H1 (cell line): Measurements from ENCODE around the gene POLN. TPM values are rescaled to one million over a fixed set of nuclear protein-coding genes. Genes with fewer than 3 reads are reported as not detected.
"Not testable (repeated sequence)": the region's sequence is repeated elsewhere in the genome, so short reads cannot be mapped to it uniquely, and the experiment has no call there.

ENCODE experiments used
- CTCF ChIA-PET: fragments of 300-600 bp; sonication (Branson Sonifier 250); formaldehyde crosslinking; loops from one replicate; lab custom pipeline; 2021; ENCODE audit not compliant: partially characterized antibody; lab: Charles Lee
- POLR2A ChIA-PET: fragments of 300-600 bp; sonication (Branson Sonifier 250); formaldehyde crosslinking; loops from one replicate; lab custom pipeline; 2021; ENCODE audit warnings: inconsistent platforms; ENCODE audit not compliant: partially characterized antibody; lab: Charles Lee
- DNase-seq, 2 experiments: peaks; one replicate each; pipeline versions ENCODE4 v3.0.0 to v3.0.0-alpha.2; 2010 to 2022; ENCODE audit warnings: low spot score in 2 of 2, low read depth in 1 of 2, mixed read lengths in 1 of 2
- FAIRE-seq: peaks from 2 replicates; lab custom pipeline; 2011; peaks lifted over from hg19 to GRCh38; lab: Jason Lieb, UNC
- H2AFZ ChIP-seq: 2 replicates; pipeline ENCODE4 v1.8.1; 2012; ENCODE audit warnings: low read length, inconsistent platforms
- H2AK5ac ChIP-seq: 2 replicates; pipeline ENCODE4 v1.6.1; 2013; ENCODE audit warnings: low read depth, low read length
- H2BK120ac ChIP-seq: replicated peaks from 2 replicates; pipeline ENCODE3; 2013; ENCODE audit warnings: low read depth, low read length, inconsistent platforms
- H2BK12ac ChIP-seq: 2 replicates; pipeline ENCODE4 v1.6.1; 2013; ENCODE audit warnings: low read depth, low read length
- H2BK15ac ChIP-seq: 2 replicates; pipeline ENCODE4 v1.6.1; 2013; ENCODE audit warnings: low read length
- H2BK20ac ChIP-seq: 2 replicates; pipeline ENCODE4 v1.6.1; 2013; ENCODE audit warnings: low read length
- H2BK5ac ChIP-seq: 2 replicates; pipeline ENCODE4 v1.6.1; 2013; ENCODE audit warnings: low read depth, low read length
- H3K14ac ChIP-seq: 2 replicates; pipeline ENCODE4 v1.6.1; 2013; ENCODE audit warnings: inconsistent platforms; ENCODE audit not compliant: insufficient read length
- H3K18ac ChIP-seq: 2 replicates; pipeline ENCODE4 v1.6.1; 2013; ENCODE audit warnings: low read length; ENCODE audit errors: extremely low read depth
- H3K23ac ChIP-seq: 2 replicates; pipeline ENCODE4 v1.6.1; 2013; ENCODE audit warnings: inconsistent platforms; ENCODE audit not compliant: insufficient read length
- H3K23me2 ChIP-seq: 2 replicates; pipeline ENCODE4 v1.6.1; 2013; ENCODE audit warnings: low read depth, low read length
- H3K27ac ChIP-seq: 2 replicates; pipeline ENCODE4 v1.6.1; 2011; ENCODE audit warnings: low read depth, low read length, inconsistent platforms
- H3K27me3 ChIP-seq, 4 experiments: replicated peaks in 1 of 4; 1 replicate in 1 of 4; 2 replicates in 3 of 4; pipeline versions ENCODE4 v1.6.1 to v1.8.1; 2011 to 2013; ENCODE audit warnings: low read length in 3 of 4, mild to moderate bottlenecking in 3 of 4, inconsistent platforms in 2 of 4, mixed read lengths in 2 of 4, moderate library complexity in 1 of 4; ENCODE audit not compliant: control insufficient read depth in 3 of 4, insufficient read depth in 3 of 4; ENCODE audit errors: extremely low read depth in 1 of 4
- H3K36me3 ChIP-seq, 4 experiments: 2 replicates each; pipeline versions ENCODE4 v1.6.1 to v1.8.1; 2011 to 2013; ENCODE audit warnings: mild to moderate bottlenecking in 4 of 4, low read length in 3 of 4, moderate library complexity in 2 of 4, control low read depth in 1 of 4, inconsistent platforms in 1 of 4; ENCODE audit not compliant: insufficient read depth in 4 of 4, control insufficient read depth in 2 of 4
- H3K4ac ChIP-seq: replicated peaks from 2 replicates; pipeline ENCODE3; 2013; ENCODE audit warnings: low read length, low read depth, mixed read lengths, inconsistent platforms; ENCODE audit not compliant: insufficient read length
- H3K4me1 ChIP-seq, 4 experiments: replicated peaks in 1 of 4; 1 replicate in 1 of 4; 2 replicates in 3 of 4; pipeline versions ENCODE4 v1.6.1 to v1.8.1; 2011 to 2013; ENCODE audit warnings: low read length in 3 of 4, inconsistent platforms in 2 of 4, mixed read lengths in 1 of 4; ENCODE audit not compliant: insufficient read depth in 4 of 4, control insufficient read depth in 3 of 4
- H3K4me2 ChIP-seq, 2 experiments: 2 replicates each; pipeline versions ENCODE4 v1.6.1 to v1.8.1; 2011 to 2013; ENCODE audit warnings: low read depth in 2 of 2, low read length in 2 of 2, control low read depth in 1 of 2, inconsistent platforms in 1 of 2, mild to moderate bottlenecking in 1 of 2; ENCODE audit not compliant: insufficient read depth in 1 of 2
- H3K4me3 ChIP-seq, 4 experiments: fragments of 200-600, 300-600 bp in 1 of 4; sonication (generic), shearing (Covaris generic), sonication (Bioruptor Twin) in 1 of 4; 2 replicates each; pipeline versions ENCODE4 v1.5.1 to v1.8.1; 2011 to 2016; ENCODE audit warnings: low read length in 4 of 4, low read depth in 3 of 4, control low read depth in 2 of 4, inconsistent platforms in 2 of 4, mild to moderate bottlenecking in 2 of 4, mixed read lengths in 1 of 4, moderate library complexity in 1 of 4; ENCODE audit not compliant: insufficient read depth in 2 of 4; ENCODE audit errors: extremely low read depth in 1 of 4
- H3K56ac ChIP-seq: replicated peaks from 2 replicates; pipeline ENCODE3; 2013; ENCODE audit warnings: low read depth, mild to moderate bottlenecking, mixed read lengths, low read length, inconsistent platforms; ENCODE audit not compliant: insufficient read length
- H3K79me1 ChIP-seq: 2 replicates; pipeline ENCODE4 v1.6.1; 2013; ENCODE audit warnings: low read depth, low read length, control low read depth
- H3K79me2 ChIP-seq, 2 experiments: 2 replicates each; pipeline versions ENCODE4 v1.6.1 to v1.8.1; 2012 to 2013; ENCODE audit warnings: low read length in 2 of 2, mild to moderate bottlenecking in 2 of 2, inconsistent platforms in 1 of 2; ENCODE audit not compliant: insufficient read depth in 2 of 2, control insufficient read depth in 1 of 2
- H3K9ac ChIP-seq, 4 experiments: replicated peaks in 1 of 4; 1 replicate in 1 of 4; 2 replicates in 3 of 4; pipeline versions ENCODE4 v1.6.1 to v1.8.1; 2011 to 2013; ENCODE audit warnings: low read depth in 3 of 4, low read length in 3 of 4, control low read depth in 2 of 4, mild to moderate bottlenecking in 2 of 4, moderate library complexity in 2 of 4, inconsistent platforms in 1 of 4; ENCODE audit errors: extremely low read depth in 1 of 4
- H3K9me3 ChIP-seq, 2 experiments: 2 replicates each; pipeline versions ENCODE4 v1.6.1 to v1.8.1; 2012 to 2013; ENCODE audit warnings: mild to moderate bottlenecking in 2 of 2, moderate library complexity in 2 of 2, control low read depth in 1 of 2, inconsistent platforms in 1 of 2, low read depth in 1 of 2, low read length in 1 of 2, mixed read lengths in 1 of 2; ENCODE audit not compliant: insufficient read depth in 2 of 2
- H4K20me1 ChIP-seq, 2 experiments: replicated peaks in 1 of 2; 2 replicates each; pipeline versions ENCODE3 to v1.8.1; 2011 to 2013; ENCODE audit warnings: inconsistent platforms in 2 of 2, low read length in 2 of 2, mild to moderate bottlenecking in 1 of 2; ENCODE audit not compliant: insufficient read depth in 2 of 2, control insufficient read depth in 1 of 2
- H4K5ac ChIP-seq: 2 replicates; pipeline ENCODE4 v1.6.1; 2013; ENCODE audit warnings: low read length, low read depth, mixed read lengths, inconsistent platforms; ENCODE audit not compliant: insufficient read length
- H4K8ac ChIP-seq: 2 replicates; pipeline ENCODE4 v1.8.0; 2013; ENCODE audit warnings: mild to moderate bottlenecking, moderate library complexity, low read length, inconsistent platforms; ENCODE audit not compliant: insufficient read depth; ENCODE audit errors: extremely low read depth
- H4K91ac ChIP-seq: replicated peaks from 2 replicates; pipeline ENCODE3; 2013; ENCODE audit warnings: low read length, mixed read lengths, inconsistent platforms; ENCODE audit not compliant: insufficient read length
- WGBS, 2 experiments: shearing (Covaris generic) in 1 of 2; methylation state at CpG; one replicate each; pipeline versions ENCODE4 v1.1.6 to v1.1.7; 2013 to 2015; ENCODE audit warnings: low lambda C conversion rate in 2 of 2, mixed read lengths in 2 of 2, inconsistent platforms in 1 of 2, low coverage in 1 of 2, missing lambda C conversion rate in 1 of 2; ENCODE audit not compliant: insufficient replicate concordance in 2 of 2, insufficient coverage in 1 of 2, insufficient read length in 1 of 2; ENCODE audit errors: extremely low coverage in 1 of 2, missing lambda C conversion rate in 1 of 2; 5-methylcytosine and 5-hydroxymethylcytosine counted together
- polyA plus RNA-seq, 7 experiments: library from polyadenylated mRNA; depleted of rRNA in 3 of 7; stranded (reverse) in 5 of 7; unstranded in 2 of 7; fragments of >200 nt in 5 of 7; fragments of 200-250 nt in 2 of 7; gene quantifications; 1 replicate in 5 of 7; 2 replicates in 1 of 7; 4 replicates in 1 of 7; pipeline versions ENCODE4 v1.2.1 to v1.2.3, GENCODE V29; 2011 to 2013; ENCODE audit warnings: missing spikeins in 2 of 7, mixed read lengths in 2 of 7
- total RNA-seq: library from RNA; stranded (reverse); fragmentation: NEBNext Ultra II Directional; extraction: Animal tissue kit (Norgen Biotek cat#: 25700); gene quantifications from 2 replicates; pipeline ENCODE4 v1.2.1, GENCODE V29; 2021

Gene POLN
- total and polyA plus RNA-seq, 2 of the 8 experiments (the other 6 are each of a cell fraction or from before 2014, with no cell fraction given), result 0.98 to 1.5 TPM

DNA sequence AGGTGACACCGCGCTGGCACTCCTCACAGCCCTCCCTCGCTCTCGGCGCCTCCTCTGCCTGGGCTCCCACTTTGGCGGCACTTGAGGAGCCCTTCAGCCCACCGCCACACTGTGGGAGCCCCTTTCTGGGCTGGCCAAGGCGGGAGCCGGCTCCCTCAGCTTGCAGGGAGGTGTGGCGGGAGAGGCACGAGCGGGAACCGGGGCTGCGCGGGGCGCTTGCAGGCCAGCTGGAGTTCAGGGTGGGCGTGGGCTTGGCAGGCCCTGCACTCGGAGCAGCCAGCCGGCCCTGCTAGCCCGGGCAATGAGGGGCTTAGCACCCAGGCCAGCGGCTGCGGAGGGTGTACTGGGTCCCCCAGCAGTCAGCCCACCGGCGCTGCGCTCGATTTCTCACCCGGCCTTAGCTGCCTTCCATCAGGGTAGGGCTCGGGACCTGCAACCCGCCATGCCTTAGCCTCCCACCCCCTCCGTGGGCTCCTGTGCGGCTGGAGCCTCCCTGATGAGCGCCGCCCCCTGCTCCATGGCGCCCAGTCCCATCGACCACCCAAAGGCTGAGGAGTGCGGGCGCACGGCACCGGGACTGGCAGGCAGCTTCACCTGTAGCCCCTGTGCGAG is 80.7 kb downstream of the POLN start:
- CTCF ChIA-PET, result interaction anchor here (1.3 kb wide), 1 partner anchor 8 kb away, joined by 3 read pairs; no protein-coding TSS in a partner anchor

More for the DNA sequence above, 80.7 kb downstream of the POLN start:
- POLR2A ChIA-PET, H3K4me3 ChIP-seq, H3K27ac ChIP-seq, H3K23me2 ChIP-seq, H2AK5ac ChIP-seq, H4K5ac ChIP-seq, H3K4me2 ChIP-seq, H3K18ac ChIP-seq, H4K8ac ChIP-seq, H2BK15ac ChIP-seq, H2AFZ ChIP-seq, H2BK120ac ChIP-seq, H3K36me3 ChIP-seq, H3K27me3 ChIP-seq, FAIRE-seq, DNase-seq, H3K4me1 ChIP-seq, H3K23ac ChIP-seq, H3K9ac ChIP-seq, H2BK12ac ChIP-seq, H2BK5ac ChIP-seq, H3K9me3 ChIP-seq, H2BK20ac ChIP-seq, H4K91ac ChIP-seq, H3K79me1 ChIP-seq, H4K20me1 ChIP-seq, H3K14ac ChIP-seq, H3K4ac ChIP-seq, H3K79me2 ChIP-seq, H3K56ac ChIP-seq: not testable (repeated sequence)
- 91% methylated on average over 22 of the region's 40 CpGs; no CpG with 5 or more reads in 1 of the 2 experiments for WGBS, 2 experiments
